Muscle layer of colon (tissue), 2 donors: ENCODE results near the gene TBRG4.

Experiments
- H3K27ac ChIP-seq: one replicate; pipeline ENCODE4 v1.7.0; 2013; ENCODE audit warnings: low read depth, mild to moderate bottlenecking, low read length, moderate library complexity
- H3K27me3 ChIP-seq, 2 donors: one replicate each; pipeline ENCODE4 v1.7.0; 2013; ENCODE audit warnings: low read length in 2 of 2, mild to moderate bottlenecking in 2 of 2; ENCODE audit not compliant: insufficient read depth in 2 of 2, control insufficient read depth in 1 of 2
- H3K36me3 ChIP-seq: one replicate; pipeline ENCODE4 v1.7.0; 2013; ENCODE audit warnings: mild to moderate bottlenecking, low read length; ENCODE audit not compliant: insufficient read depth
- H3K4me1 ChIP-seq: one replicate; pipeline ENCODE4 v1.7.0; 2013; ENCODE audit warnings: mild to moderate bottlenecking, low read length; ENCODE audit not compliant: insufficient read depth
- H3K4me3 ChIP-seq, 2 donors: one replicate each; pipeline ENCODE4 v1.7.0; 2013; ENCODE audit warnings: low read length in 2 of 2, low read depth in 1 of 2, mild to moderate bottlenecking in 1 of 2, moderate library complexity in 1 of 2
- H3K9ac ChIP-seq: one replicate; pipeline ENCODE4 v1.7.0; 2013; ENCODE audit warnings: low read length
- H3K9me3 ChIP-seq: one replicate; pipeline ENCODE4 v1.7.0; 2013; ENCODE audit warnings: mild to moderate bottlenecking, low read length
- donor health status: abdominal sarcoma.
- donor health status: Adenocarcinoma of cecum.

Gene TBRG4

GRCh38 chr7:45069444-45070253, 41.8 kb downstream of the TBRG4 start:
- Histone ChIP-seq H3K27ac (no peak overlapping the region), H3K36me3 (peaks cover 67% of the 10 kb centered on the region), H3K9ac (no peak overlapping the region), H3K9me3 (no peaks in the 10 kb centered on the region), H3K4me3 (no peak overlapping the region), H3K27me3 (no peaks in the 10 kb centered on the region), H3K4me1 (no peaks in the 10 kb centered on the region)

GRCh38 chr7:45068236-45069023, 43.1 kb downstream of the TBRG4 start:
- Histone ChIP-seq H3K9me3 (no peaks in the 10 kb centered on the region), H3K36me3 (peaks cover 64% of the 10 kb centered on the region), H3K4me1 (no peaks in the 10 kb centered on the region), H3K27ac (no peak overlapping the region), H3K9ac (no peak overlapping the region), H3K27me3 (no peaks in the 10 kb centered on the region), H3K4me3 (no peak overlapping the region)

GRCh38 chr7:45067582-45067981, 43.9 kb downstream of the TBRG4 start:
- no peaks in the 10 kb centered on the region for H3K9me3 ChIP-seq
- no peak overlapping the region for H3K4me3 ChIP-seq
- no peaks in the 10 kb centered on the region for H3K4me1 ChIP-seq
- H3K27ac ChIP-seq, result no peak overlapping the region
- H3K27me3 ChIP-seq, result no peaks in the 10 kb centered on the region
- peaks cover 55% of the 10 kb centered on the region for H3K36me3 ChIP-seq
- no peak overlapping the region for H3K9ac ChIP-seq

- Histone ChIP-seq H3K4me1 (no peaks in the 10 kb centered on the region), H3K27ac (no peak overlapping the region), H3K27me3 (no peaks in the 10 kb centered on the region), H3K9me3 (no peaks in the 10 kb centered on the region), H3K4me3 (no peak overlapping the region), H3K9ac (no peak overlapping the region), H3K36me3 (peaks cover 45% of the 10 kb centered on the region)
These were observed 45.1 kb downstream of the TBRG4 start for GRCh38 chr7:45066409-45066808.

- peaks cover 42% of the 10 kb centered on the region for H3K36me3 ChIP-seq
- no peak overlapping the region for H3K4me3 ChIP-seq
- H3K9me3 ChIP-seq, result no peaks in the 10 kb centered on the region
- H3K27ac ChIP-seq, result no peak overlapping the region
- H3K4me1 ChIP-seq, result no peaks in the 10 kb centered on the region
- no peaks in the 10 kb centered on the region for H3K27me3 ChIP-seq
- no peak overlapping the region for H3K9ac ChIP-seq
These were observed 46.2 kb downstream of the TBRG4 start for GRCh38 chr7:45065031-45065995.

GRCh38 chr7:45064047-45064725, 47.3 kb downstream of the TBRG4 start:
- H3K4me1 ChIP-seq, result no peaks in the 10 kb centered on the region
- H3K27ac ChIP-seq, result no peak overlapping the region
- no peak overlapping the region for H3K9ac ChIP-seq
- H3K4me3 ChIP-seq, result no peak overlapping the region
- H3K9me3 ChIP-seq, result no peaks in the 10 kb centered on the region
- peaks cover 31% of the 10 kb centered on the region for H3K36me3 ChIP-seq
- H3K27me3 ChIP-seq, result no peaks in the 10 kb centered on the region

GRCh38 chr7:45061806-45062425, 49.6 kb downstream of the TBRG4 start:
- no peak overlapping the region for H3K4me3 ChIP-seq
- no peaks in the 10 kb centered on the region for H3K9me3 ChIP-seq
- no peak overlapping the region for H3K9ac ChIP-seq
- H3K27me3 ChIP-seq, result no peaks in the 10 kb centered on the region
- no peaks in the 10 kb centered on the region for H3K4me1 ChIP-seq
- no peak overlapping the region for H3K27ac ChIP-seq
- H3K36me3 ChIP-seq, result peaks cover 22% of the 10 kb centered on the region

GRCh38 chr7:45061352-45061751, 50.1 kb downstream of the TBRG4 start:
- Histone ChIP-seq H3K9ac (no peak overlapping the region), H3K9me3 (no peaks in the 10 kb centered on the region), H3K36me3 (peaks cover 22% of the 10 kb centered on the region), H3K4me1 (no peaks in the 10 kb centered on the region), H3K27ac (no peak overlapping the region), H3K27me3 (no peaks in the 10 kb centered on the region), H3K4me3 (no peak overlapping the region)

GRCh38 chr7:45060295-45060694, 51.2 kb downstream of the TBRG4 start:
- no peak overlapping the region for H3K9ac ChIP-seq
- peaks cover 15% of the 10 kb centered on the region for H3K36me3 ChIP-seq
- H3K9me3 ChIP-seq, result no peaks in the 10 kb centered on the region
- no peak overlapping the region for H3K27ac ChIP-seq
- H3K27me3 ChIP-seq, result no peaks in the 10 kb centered on the region
- no peak overlapping the region for H3K4me3 ChIP-seq
- H3K4me1 ChIP-seq, result no peaks in the 10 kb centered on the region

GRCh38 chr7:45057878-45058277, 53.6 kb downstream of the TBRG4 start:
- H3K4me1 ChIP-seq, result no peaks in the 10 kb centered on the region
- H3K9ac ChIP-seq, result no peak overlapping the region
- H3K36me3 ChIP-seq, result peaks cover 8% of the 10 kb centered on the region
- H3K4me3 ChIP-seq, result no peak overlapping the region
- H3K27ac ChIP-seq, result no peak overlapping the region
- no peaks in the 10 kb centered on the region for H3K9me3 ChIP-seq
- H3K27me3 ChIP-seq, result no peaks in the 10 kb centered on the region
